NCI-H2196 treated with DMSO at 0.1 percent for 48 hours (cell line): Measurements from ENCODE around the gene ASAH2B.

ENCODE experiments used
- DNase-seq: peaks from one replicate; lab custom pipeline; 2025; ENCODE audit not compliant: unreplicated experiment; lab: John Stamatoyannopoulos, UW

Gene ASAH2B

GRCh38 chr10:50796693-50797092, 57.0 kb downstream of the ASAH2B start:
- no peak for DNase-seq

GRCh38 chr10:50798297-50798696, 58.6 kb downstream of the ASAH2B start:
- no peak for DNase-seq

DNA sequence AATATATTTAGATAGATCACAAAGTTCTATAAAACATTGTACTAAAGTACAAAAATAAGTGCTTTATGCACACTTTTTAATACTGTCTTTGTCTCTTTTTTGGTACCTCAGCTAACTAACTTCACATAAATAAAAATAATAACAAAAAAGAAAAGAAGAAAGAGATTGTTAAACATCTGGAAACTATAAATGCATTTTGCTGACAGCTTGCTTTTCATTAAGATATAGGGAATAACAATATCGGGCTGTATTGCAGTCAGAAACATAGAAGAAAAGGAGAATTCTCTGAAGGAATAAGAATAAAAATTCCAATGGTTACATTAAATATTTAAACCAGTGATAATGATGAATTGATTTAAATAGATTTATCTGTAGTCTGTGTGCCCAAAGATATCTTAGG, 59.9 kb downstream of the ASAH2B start:
- DNase-seq = no peak

DNA sequence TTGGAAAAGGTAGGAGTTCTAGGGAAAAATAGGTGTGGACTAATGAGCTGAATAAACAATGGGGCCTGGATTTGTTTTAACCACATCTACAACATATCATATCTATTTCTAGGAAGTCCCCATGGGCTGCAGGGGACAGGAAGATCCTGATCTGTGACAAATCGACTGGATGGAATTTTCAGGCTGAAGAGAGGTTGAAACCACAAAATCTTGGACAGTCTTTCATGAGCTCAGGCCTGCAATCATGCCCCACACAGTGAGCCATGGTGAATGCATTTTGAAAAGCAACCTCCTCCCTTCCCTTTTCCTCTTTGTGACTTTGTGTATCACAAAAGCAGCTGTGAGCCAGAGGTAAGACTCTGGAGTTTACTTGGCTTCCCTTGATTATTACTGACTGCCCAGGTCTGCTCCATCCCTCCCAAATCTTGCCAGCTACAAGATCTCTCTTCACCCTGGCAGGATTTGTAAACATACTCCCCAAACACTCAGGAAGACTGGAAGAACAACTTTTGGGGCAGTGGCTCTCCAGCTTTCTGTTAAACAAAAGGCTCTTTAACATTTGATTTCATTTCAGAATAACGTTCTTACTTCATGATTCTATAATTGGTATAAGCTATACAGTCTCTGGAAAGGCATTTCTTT, 66.4 kb downstream of the ASAH2B start:
- no peak for DNase-seq

DNA sequence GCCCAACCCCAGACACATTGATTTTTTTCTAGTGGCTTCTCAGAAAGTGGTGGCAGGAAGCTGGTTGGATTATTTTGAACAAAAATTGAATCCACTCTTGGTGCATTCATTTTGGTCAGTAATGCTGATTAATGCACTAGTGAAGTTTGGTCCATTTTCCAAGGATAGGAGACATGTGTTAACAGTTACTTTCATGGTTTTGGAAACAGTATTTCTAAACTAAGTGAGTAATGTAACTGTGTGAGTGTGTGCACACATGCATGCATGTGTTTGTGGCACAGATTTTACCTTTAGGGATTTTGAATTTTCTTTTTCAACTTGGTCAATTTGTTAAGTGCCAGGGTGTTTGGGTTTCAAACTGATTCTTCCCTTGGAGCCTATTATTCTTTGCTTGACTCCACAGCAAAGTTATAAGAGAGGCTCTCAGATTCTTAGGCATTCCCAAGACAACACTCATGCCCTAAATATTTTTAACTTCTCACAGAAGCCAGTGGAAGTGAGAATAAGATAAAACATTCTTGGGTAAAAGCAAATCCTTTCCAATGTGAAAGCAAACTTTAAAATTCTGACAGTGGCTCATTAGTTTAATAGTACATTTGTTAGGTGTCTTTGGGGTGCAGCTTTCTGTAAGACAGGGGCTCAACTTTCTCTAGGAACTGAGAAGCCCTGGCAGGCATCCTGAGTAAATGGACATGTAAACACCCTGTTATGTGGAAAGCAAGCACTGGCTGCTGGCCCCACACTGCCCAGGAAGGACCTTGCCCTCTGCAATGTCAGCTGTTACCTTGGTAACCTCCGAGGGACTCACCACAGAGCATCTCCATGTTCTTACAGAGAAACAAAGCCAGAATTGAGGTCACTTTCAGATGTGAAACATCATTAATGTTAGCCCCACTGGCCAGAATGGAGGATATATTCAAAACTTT, 68.4 kb downstream of the ASAH2B start:
- DNase-seq = no peak
